GM12878 (cell line): ENCODE measurements around the gene SPRR2G. TPM values are rescaled to one million over a fixed set of nuclear protein-coding genes. Genes with fewer than 3 reads are reported as not detected.

Experiments
- CBX5 ChIP-seq: sonication (generic); IDR thresholded peaks from 2 replicates; pipeline ENCODE4 v1.6.1; 2016; ENCODE audit warnings: low read depth, moderate library complexity, mild to moderate bottlenecking, inconsistent platforms
- ESRRA ChIP-seq: IDR thresholded peaks from 2 replicates; pipeline ENCODE4 v1.6.1; 2012; ENCODE audit warnings: mild to moderate bottlenecking, low read length, improper control_type of control experiment
- HDAC2 ChIP-seq: fragments of 200-600 bp; sonication (generic); IDR thresholded peaks from 2 replicates; pipeline ENCODE4 v1.6.1; 2017
- IRF4 ChIP-seq: IDR thresholded peaks from 2 replicates; pipeline ENCODE4 v1.6.1; 2011; ENCODE audit warnings: low read depth, low read length
- JUND ChIP-seq: IDR thresholded peaks from 2 replicates; pipeline ENCODE4 v1.6.1; 2012; ENCODE audit warnings: low read depth, mild to moderate bottlenecking, low read length, improper control_type of control experiment, moderate library complexity
- MAX ChIP-seq: IDR thresholded peaks from 2 replicates; pipeline ENCODE4 v1.6.1; 2012; ENCODE audit warnings: low read depth, low read length, improper control_type of control experiment
- MTA2 ChIP-seq: fragments of 450-650 bp; IDR thresholded peaks from 2 replicates; pipeline ENCODE4 v1.6.1; 2016; ENCODE audit warnings: low read depth, mild to moderate bottlenecking, moderate library complexity
- NFXL1 ChIP-seq: fragments of 450-650 bp; IDR thresholded peaks from 2 replicates; pipeline ENCODE4 v1.6.1; 2017; ENCODE audit warnings: antibody characterized with exemption, mild to moderate bottlenecking, borderline replicate concordance
- NRF1 ChIP-seq: conservative IDR thresholded peaks from 2 replicates; pipeline ENCODE4 v1.6.1; 2011; ENCODE audit warnings: mild to moderate bottlenecking, low read depth, low read length, improper control_type of control experiment
- PBX3 ChIP-seq: IDR thresholded peaks from 2 replicates; pipeline ENCODE4 v1.6.1; 2011; ENCODE audit warnings: mild to moderate bottlenecking, low read depth, low read length, moderate library complexity; ENCODE audit not compliant: insufficient replicate concordance
- POLR2A ChIP-seq: IDR thresholded peaks from 2 replicates; pipeline ENCODE4 v1.6.1; 2011; ENCODE audit warnings: low read depth, mild to moderate bottlenecking, low read length
- RB1 ChIP-seq: fragments of 450-650 bp; formaldehyde crosslinking; IDR thresholded peaks from 2 replicates; pipeline ENCODE4 v1.6.1; 2017; ENCODE audit warnings: mild to moderate bottlenecking, borderline replicate concordance
- REST ChIP-seq: IDR thresholded peaks from 2 replicates; pipeline ENCODE4 v1.6.1; 2012; ENCODE audit warnings: mild to moderate bottlenecking, low read depth, low read length
- SMAD5 ChIP-seq: IDR thresholded peaks from 2 replicates; pipeline ENCODE4 v1.6.1; 2016; ENCODE audit warnings: antibody characterized with exemption, low read depth
- ZNF384 ChIP-seq: IDR thresholded peaks from 2 replicates; pipeline ENCODE4 v1.6.1; 2012; ENCODE audit warnings: low read depth, mild to moderate bottlenecking, low read length, improper control_type of control experiment, borderline replicate concordance
- ZNF592 ChIP-seq: fragments of 450-650 bp; IDR thresholded peaks from 2 replicates; pipeline ENCODE4 v1.6.1; 2017; ENCODE audit warnings: mild to moderate bottlenecking, moderate library complexity
- ZZZ3 ChIP-seq: IDR thresholded peaks from 2 replicates; pipeline ENCODE4 v1.6.1; 2011; ENCODE audit warnings: low read depth; ENCODE audit not compliant: control insufficient read depth, insufficient read length
- polyA plus RNA-seq, 11 experiments: library from polyadenylated mRNA; depleted of rRNA in 4 of 11; unstranded in 6 of 11; stranded (reverse) in 5 of 11; fragments of >200 nt; fragmentation: Nextera tagmentation in 4 of 11; fragmentation: Illumina TruSeq in 1 of 11; extraction: Ambion mirVana in 4 of 11; extraction: Trizol in 1 of 11; gene quantifications; 1 replicate in 1 of 11; 2 replicates in 10 of 11; pipeline versions ENCODE4 v1.2.1 to v1.2.3, GENCODE V29; 2011 to 2016; ENCODE audit warnings: inconsistent platforms in 2 of 11, missing spikeins in 2 of 11, low read depth in 1 of 11
- total RNA-seq, 4 experiments: library from RNA; depleted of rRNA in 3 of 4; stranded (reverse); fragments of >200 nt in 3 of 4; fragmentation: Illumina TruSeq in 1 of 4; extraction: Trizol in 1 of 4; gene quantifications; 2 replicates each; pipeline versions ENCODE4 v1.2.1 to v1.2.3, GENCODE V29; 2013 to 2021
- TF ChIP-seq, protein P1 (sequence below): fragments of 150-350 bp; IDR thresholded peaks from 2 replicates; pipeline ENCODE4 v1.6.1; 2014; ENCODE audit warnings: mild to moderate bottlenecking, low read depth, low read length
- TF ChIP-seq, protein P2 (sequence below): fragments of 450-650 bp; IDR thresholded peaks from 2 replicates; pipeline ENCODE4 v1.6.1; 2016; ENCODE audit warnings: mild to moderate bottlenecking

SPRR2G gene
- total and polyA plus RNA-seq, 10 of the 15 experiments (the other 5 are each of a cell fraction or from before 2014, with no cell fraction given) = 0.18 TPM; not detected in 9

DNA sequence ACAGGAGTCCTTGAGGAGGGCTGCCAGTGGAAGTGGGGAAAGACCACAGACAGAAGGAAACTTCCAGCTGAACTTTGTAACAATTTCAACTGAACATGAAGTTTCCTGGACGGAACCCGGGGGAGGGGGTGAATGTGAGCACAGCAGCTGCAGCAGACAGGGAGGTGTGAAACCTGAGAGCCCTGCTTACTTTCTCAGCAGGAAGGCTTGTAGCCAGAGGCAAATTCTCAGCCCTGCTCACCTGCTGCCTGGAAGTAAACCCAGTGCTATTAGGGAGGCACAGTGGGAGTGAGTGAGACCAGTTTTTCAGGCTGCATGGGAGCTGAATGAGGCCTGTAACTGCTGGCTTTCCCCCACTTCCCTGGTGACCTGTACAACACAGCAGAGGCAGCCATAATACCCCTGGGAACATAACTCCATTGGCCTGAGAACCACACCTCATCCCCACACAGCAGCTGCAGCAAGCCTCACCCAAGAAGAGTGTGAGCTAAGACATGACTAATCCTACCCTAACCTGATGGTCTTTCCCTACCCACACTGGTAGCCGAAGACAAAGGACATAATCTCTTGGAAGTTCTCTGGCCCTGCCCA lies 27.8 kb downstream of the SPRR2G start (continued):
- no peak for TF ChIP-seq PBX3
- TF ChIP-seq MTA2 = peak; percentile 17; the same call in 1 of the 2 replicates
- TF ChIP-seq NRF1 = no peak
- no peak for TF ChIP-seq RB1
- TF ChIP-seq POLR2A = no peak
- TF ChIP-seq, protein P1, sequence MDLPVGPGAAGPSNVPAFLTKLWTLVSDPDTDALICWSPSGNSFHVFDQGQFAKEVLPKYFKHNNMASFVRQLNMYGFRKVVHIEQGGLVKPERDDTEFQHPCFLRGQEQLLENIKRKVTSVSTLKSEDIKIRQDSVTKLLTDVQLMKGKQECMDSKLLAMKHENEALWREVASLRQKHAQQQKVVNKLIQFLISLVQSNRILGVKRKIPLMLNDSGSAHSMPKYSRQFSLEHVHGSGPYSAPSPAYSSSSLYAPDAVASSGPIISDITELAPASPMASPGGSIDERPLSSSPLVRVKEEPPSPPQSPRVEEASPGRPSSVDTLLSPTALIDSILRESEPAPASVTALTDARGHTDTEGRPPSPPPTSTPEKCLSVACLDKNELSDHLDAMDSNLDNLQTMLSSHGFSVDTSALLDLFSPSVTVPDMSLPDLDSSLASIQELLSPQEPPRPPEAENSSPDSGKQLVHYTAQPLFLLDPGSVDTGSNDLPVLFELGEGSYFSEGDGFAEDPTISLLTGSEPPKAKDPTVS = no peak
- TF ChIP-seq IRF4 = 0 out of 2 replicates have a peak, but pooled peaks have one; percentile 10
- TF ChIP-seq, protein P2, sequence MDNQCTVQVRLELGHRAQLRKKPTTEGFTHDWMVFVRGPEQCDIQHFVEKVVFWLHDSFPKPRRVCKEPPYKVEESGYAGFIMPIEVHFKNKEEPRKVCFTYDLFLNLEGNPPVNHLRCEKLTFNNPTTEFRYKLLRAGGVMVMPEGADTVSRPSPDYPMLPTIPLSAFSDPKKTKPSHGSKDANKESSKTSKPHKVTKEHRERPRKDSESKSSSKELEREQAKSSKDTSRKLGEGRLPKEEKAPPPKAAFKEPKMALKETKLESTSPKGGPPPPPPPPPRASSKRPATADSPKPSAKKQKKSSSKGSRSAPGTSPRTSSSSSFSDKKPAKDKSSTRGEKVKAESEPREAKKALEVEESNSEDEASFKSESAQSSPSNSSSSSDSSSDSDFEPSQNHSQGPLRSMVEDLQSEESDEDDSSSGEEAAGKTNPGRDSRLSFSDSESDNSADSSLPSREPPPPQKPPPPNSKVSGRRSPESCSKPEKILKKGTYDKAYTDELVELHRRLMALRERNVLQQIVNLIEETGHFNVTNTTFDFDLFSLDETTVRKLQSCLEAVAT = peak; percentile 91
- TF ChIP-seq ZNF592 = no peak
- TF ChIP-seq ZNF384 = no peak
- TF ChIP-seq MAX = no peak
- no peak for TF ChIP-seq REST
- TF ChIP-seq NFXL1 = no peak
- no peak for TF ChIP-seq ZZZ3
- no peak for TF ChIP-seq CBX5
- no peak for TF ChIP-seq HDAC2
- no peak for TF ChIP-seq JUND
- no peak for TF ChIP-seq SMAD5
- TF ChIP-seq ESRRA = no peak
